NT2/D1 (cell line): ENCODE data around the gene CASQ2.

Source experiments
- SUZ12 ChIP-seq: IDR thresholded peaks from 2 replicates; pipeline ENCODE4 v1.6.1; 2011; ENCODE audit not compliant: insufficient read length, insufficient read depth; ENCODE audit errors: extremely low read depth
- YY1 ChIP-seq: IDR thresholded peaks from 2 replicates; pipeline ENCODE4 v1.6.1; 2011; ENCODE audit not compliant: insufficient read length, insufficient read depth

DNA sequence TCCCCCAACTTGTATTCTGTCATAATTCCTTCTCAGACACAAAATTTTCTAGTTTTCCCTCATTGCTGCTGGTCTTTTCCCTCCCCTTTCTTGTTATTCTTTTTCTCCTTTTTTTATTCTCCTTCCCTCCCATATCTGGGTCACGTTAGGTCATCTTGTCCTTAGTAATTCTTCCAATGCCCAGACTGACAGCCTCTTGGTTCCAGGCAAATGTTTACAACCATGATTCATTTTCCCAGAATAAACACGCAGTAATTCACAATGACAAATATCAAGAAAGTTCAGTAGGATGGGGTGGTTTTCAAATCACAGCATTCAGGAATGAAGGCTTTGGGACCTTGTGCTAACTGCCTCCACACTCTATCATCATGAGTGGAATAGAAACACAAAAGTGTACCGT is 47.2 kb upstream of the CASQ2 start:
- TF ChIP-seq SUZ12 (no peak), YY1 (no peak)
